ENCODE data around the gene MIEF2. TPM values are rescaled to one million over a fixed set of nuclear protein-coding genes. Genes with fewer than 3 reads are reported as not detected.

The MIEF2 gene
- total and polyA plus RNA-seq, 2 donors (not counting 3 experiments of a cell fraction or from before 2014, with no cell fraction given) = 8.3 to 22.7 TPM

GRCh38 chr17:18280766-18281371, 20.4 kb downstream of the MIEF2 start:
- no peak for TF ChIP-seq GATA2 (IDR thresholded peaks at IDR 0.05; ENCODE audit: insufficient read depth, insufficient read length, low read depth, low read length)
- no peak for TF ChIP-seq FOS (IDR thresholded peaks at IDR 0.05; ENCODE audit: borderline replicate concordance, insufficient read depth, low read length)
- TF ChIP-seq, protein P1, sequence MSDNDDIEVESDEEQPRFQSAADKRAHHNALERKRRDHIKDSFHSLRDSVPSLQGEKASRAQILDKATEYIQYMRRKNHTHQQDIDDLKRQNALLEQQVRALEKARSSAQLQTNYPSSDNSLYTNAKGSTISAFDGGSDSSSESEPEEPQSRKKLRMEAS (IDR thresholded peaks at IDR 0.05; ENCODE audit: insufficient read depth, insufficient read length) = no peak
- TF ChIP-seq POLR2A (IDR thresholded peaks at IDR 0.05; ENCODE audit: low read depth, low read length) = no peak
- TF ChIP-seq MYC (IDR thresholded peaks at IDR 0.05; ENCODE audit: low read depth, low read length) = no peak
- no peak for TF ChIP-seq POLR2AphosphoS5 (IDR thresholded peaks at IDR 0.05; ENCODE audit: insufficient read depth, low read depth, low read length)
- TF ChIP-seq, protein P2, sequence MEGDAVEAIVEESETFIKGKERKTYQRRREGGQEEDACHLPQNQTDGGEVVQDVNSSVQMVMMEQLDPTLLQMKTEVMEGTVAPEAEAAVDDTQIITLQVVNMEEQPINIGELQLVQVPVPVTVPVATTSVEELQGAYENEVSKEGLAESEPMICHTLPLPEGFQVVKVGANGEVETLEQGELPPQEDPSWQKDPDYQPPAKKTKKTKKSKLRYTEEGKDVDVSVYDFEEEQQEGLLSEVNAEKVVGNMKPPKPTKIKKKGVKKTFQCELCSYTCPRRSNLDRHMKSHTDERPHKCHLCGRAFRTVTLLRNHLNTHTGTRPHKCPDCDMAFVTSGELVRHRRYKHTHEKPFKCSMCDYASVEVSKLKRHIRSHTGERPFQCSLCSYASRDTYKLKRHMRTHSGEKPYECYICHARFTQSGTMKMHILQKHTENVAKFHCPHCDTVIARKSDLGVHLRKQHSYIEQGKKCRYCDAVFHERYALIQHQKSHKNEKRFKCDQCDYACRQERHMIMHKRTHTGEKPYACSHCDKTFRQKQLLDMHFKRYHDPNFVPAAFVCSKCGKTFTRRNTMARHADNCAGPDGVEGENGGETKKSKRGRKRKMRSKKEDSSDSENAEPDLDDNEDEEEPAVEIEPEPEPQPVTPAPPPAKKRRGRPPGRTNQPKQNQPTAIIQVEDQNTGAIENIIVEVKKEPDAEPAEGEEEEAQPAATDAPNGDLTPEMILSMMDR (IDR thresholded peaks at IDR 0.05; ENCODE audit: extremely low read depth in 1 of 2, insufficient read depth in 1 of 2, low read depth in 1 of 2, low read length in 2 of 2) = no peak
- dilution Hi-C loops (cut with MboI; ENCODE audit: extremely low pct_ligation_motif_present, low sequenced_read_pairs) (no loop called here), intact Hi-C loops (cut with micrococcal nuclease) (no loop called here)
- H3K4me3 ChIP-seq (replicated peaks in 1 of 3; ENCODE audit: insufficient read depth in 1 of 3, low read depth in 1 of 3, low read length in 3 of 3) = no peak overlapping the region
- CTCF ChIA-PET = no interaction called here
- H3K9me1 ChIP-seq (replicated peaks; ENCODE audit: control insufficient read depth, extremely low read depth, insufficient read depth, low read length) = no peaks in the 10 kb centered on the region
- no peaks in the 10 kb centered on the region for H3K9me3 ChIP-seq (replicated peaks; ENCODE audit: control insufficient read depth, insufficient read depth, low read length)
- no peaks in the 10 kb centered on the region for H3K27me3 ChIP-seq (ENCODE audit: control insufficient read depth in 2 of 2, insufficient read depth in 2 of 2, low read length in 2 of 2)
- H3K27ac ChIP-seq (ENCODE audit: insufficient read depth, low read depth, low read length) = no peak overlapping the region
- H3K4me2 ChIP-seq (ENCODE audit: insufficient read depth, low read length) = no peak overlapping the region
- H2AFZ ChIP-seq (ENCODE audit: low read depth, low read length) = no peak overlapping the region
- DNase-seq (ENCODE audit: low read depth, low spot score) (no peak), FAIRE-seq (no peak)
- no peak overlapping the region for H3K9ac ChIP-seq (replicated peaks; ENCODE audit: extremely low read depth, insufficient read depth, low read length)
- no peaks in the 10 kb centered on the region for H4K20me1 ChIP-seq (replicated peaks; ENCODE audit: control insufficient read depth, extremely low read depth, insufficient read depth, low read length)
- no peaks in the 10 kb centered on the region for H3K4me1 ChIP-seq (ENCODE audit: control insufficient read depth, extremely low read depth, insufficient read depth, low read length)
- peaks cover 34 to 53% of the 10 kb centered on the region in 2 experiments for H3K36me3 ChIP-seq (ENCODE audit: control insufficient read depth in 2 of 2, extremely low read depth in 1 of 2, insufficient read depth in 2 of 2, low read length in 2 of 2)
- POLR2A ChIA-PET = no interaction called here
- BruUV-seq (replicated peaks) = no TSS peak
- H3K79me2 ChIP-seq (ENCODE audit: control insufficient read depth, insufficient read depth, low read length) = no peaks in the 10 kb centered on the region
